H9 (cell line): ENCODE results near the gene ALLC. TPM values are rescaled to one million over a fixed set of nuclear protein-coding genes. Genes with fewer than 3 reads are reported as not detected.

Experiments used
- DNase-seq: peaks from one replicate; pipeline ENCODE4 v3.0.0-alpha.2; 2017
- H2AFZ ChIP-seq: one replicate; pipeline ENCODE4 v1.6.1; 2013; ENCODE audit warnings: mild to moderate bottlenecking, low read length, control low read depth, moderate library complexity
- H2AK5ac ChIP-seq: 2 replicates; pipeline ENCODE4 v1.6.1; 2013; ENCODE audit warnings: low read length, control low read depth, mixed read lengths; ENCODE audit not compliant: insufficient read length
- H2BK120ac ChIP-seq: one replicate; pipeline ENCODE4 v1.6.1; 2013; ENCODE audit warnings: low read depth, mild to moderate bottlenecking, low read length, control low read depth, inconsistent platforms; ENCODE audit not compliant: poor library complexity, severe bottlenecking
- H2BK12ac ChIP-seq: 2 replicates; pipeline ENCODE4 v1.6.1; 2013; ENCODE audit warnings: low read length, control low read depth, mixed read lengths, low read depth; ENCODE audit not compliant: insufficient read length
- H2BK15ac ChIP-seq: 2 replicates; pipeline ENCODE4 v1.6.1; 2013; ENCODE audit warnings: low read depth, low read length, control low read depth
- H2BK20ac ChIP-seq: one replicate; pipeline ENCODE4 v1.6.1; 2013; ENCODE audit warnings: low read depth, mild to moderate bottlenecking, low read length, control low read depth, inconsistent platforms; ENCODE audit not compliant: poor library complexity, severe bottlenecking
- H2BK5ac ChIP-seq: 2 replicates; pipeline ENCODE4 v1.6.1; 2013; ENCODE audit warnings: low read length, control low read depth, mixed read lengths; ENCODE audit not compliant: insufficient read length
- H3K14ac ChIP-seq: 2 replicates; pipeline ENCODE4 v1.6.1; 2013; ENCODE audit warnings: low read length, control low read depth; ENCODE audit not compliant: insufficient read depth
- H3K18ac ChIP-seq: 2 replicates; pipeline ENCODE4 v1.6.1; 2013; ENCODE audit warnings: low read depth, mild to moderate bottlenecking, mixed read lengths, low read length, control low read depth; ENCODE audit not compliant: insufficient read length
- H3K23ac ChIP-seq: 2 replicates; pipeline ENCODE4 v1.6.1; 2013; ENCODE audit warnings: low read length, control low read depth, mixed read lengths, low read depth; ENCODE audit not compliant: insufficient read length
- H3K23me2 ChIP-seq: 2 replicates; pipeline ENCODE4 v1.6.1; 2013; ENCODE audit warnings: low read depth, mild to moderate bottlenecking, mixed read lengths, low read length, control low read depth; ENCODE audit not compliant: insufficient read length, poor library complexity, severe bottlenecking
- H3K27ac ChIP-seq: 2 replicates; pipeline ENCODE4 v1.5.1; 2013; ENCODE audit warnings: low read length, control low read depth, mixed read lengths, low read depth; ENCODE audit not compliant: insufficient read length
- H3K27me3 ChIP-seq: 2 replicates; pipeline ENCODE4 v1.6.1; 2013; ENCODE audit warnings: low read length, control low read depth, inconsistent platforms; ENCODE audit not compliant: insufficient read depth
- H3K4ac ChIP-seq: 2 replicates; pipeline ENCODE4 v1.6.1; 2013; ENCODE audit warnings: low read depth, mild to moderate bottlenecking, control low read depth, inconsistent platforms, low read length, moderate library complexity
- H3K4me1 ChIP-seq: 2 replicates; pipeline ENCODE4 v1.6.1; 2013; ENCODE audit warnings: low read length, control low read depth, inconsistent platforms; ENCODE audit not compliant: insufficient read depth
- H3K4me2 ChIP-seq: 2 replicates; pipeline ENCODE4 v1.6.1; 2013; ENCODE audit warnings: low read length, control low read depth, mixed read lengths; ENCODE audit not compliant: insufficient read length, insufficient read depth
- H3K56ac ChIP-seq: 2 replicates; pipeline ENCODE4 v1.6.1; 2013; ENCODE audit warnings: low read depth, mild to moderate bottlenecking, mixed read lengths, low read length, control low read depth; ENCODE audit not compliant: insufficient read length
- H3K79me1 ChIP-seq: 2 replicates; pipeline ENCODE4 v1.6.1; 2013; ENCODE audit warnings: low read depth, mild to moderate bottlenecking, moderate library complexity, low read length, control low read depth, inconsistent platforms; ENCODE audit not compliant: insufficient read depth, poor library complexity, severe bottlenecking
- H3K79me2 ChIP-seq: 2 replicates; pipeline ENCODE4 v1.6.1; 2013; ENCODE audit warnings: low read length, control low read depth, inconsistent platforms; ENCODE audit not compliant: insufficient read depth
- H3K9ac ChIP-seq: 2 replicates; pipeline ENCODE4 v1.6.1; 2013; ENCODE audit warnings: low read length, control low read depth, mixed read lengths; ENCODE audit not compliant: insufficient read length; ENCODE audit errors: extremely low read depth
- H3K9me3 ChIP-seq: one replicate; pipeline ENCODE4 v1.6.1; 2013; ENCODE audit warnings: low read depth, low read length, inconsistent platforms; ENCODE audit not compliant: control insufficient read depth
- H3T11ph ChIP-seq: one replicate; pipeline ENCODE4 v1.6.1; 2013; ENCODE audit warnings: mild to moderate bottlenecking, low read length, control low read depth, inconsistent platforms
- H4K20me1 ChIP-seq: one replicate; pipeline ENCODE4 v1.6.1; 2013; ENCODE audit not compliant: control insufficient read depth, insufficient read length, insufficient read depth
- H4K5ac ChIP-seq: 2 replicates; pipeline ENCODE4 v1.6.1; 2013; ENCODE audit warnings: low read depth, mild to moderate bottlenecking, mixed read lengths, low read length, control low read depth; ENCODE audit not compliant: insufficient read length
- H4K8ac ChIP-seq: replicated peaks from 2 replicates; pipeline ENCODE4 v1.6.1; 2013; ENCODE audit warnings: low read length, control low read depth, mixed read lengths, low read depth; ENCODE audit not compliant: insufficient read length
- H4K91ac ChIP-seq: 2 replicates; pipeline ENCODE4 v1.6.1; 2013; ENCODE audit warnings: low read depth, mild to moderate bottlenecking, moderate library complexity, mixed read lengths, low read length, control low read depth; ENCODE audit not compliant: insufficient read length
- H3K27ac Mint-ChIP-seq, 3 experiments: 2 replicates in 2 of 3; 3 replicates in 1 of 3; pipeline ENCODE4 v1.8.0; 2020 to 2021; ENCODE audit warnings: mixed read lengths in 3 of 3, mild to moderate bottlenecking in 1 of 3, moderate library complexity in 1 of 3
- H3K27me3 Mint-ChIP-seq: 2 replicates; pipeline ENCODE4 v1.8.0; 2021; ENCODE audit warnings: low read depth, mild to moderate bottlenecking, moderate library complexity, mixed read lengths
- H3K36me3 Mint-ChIP-seq, 3 experiments: 2 replicates in 2 of 3; 3 replicates in 1 of 3; pipeline ENCODE4 v1.8.0; 2020 to 2021; ENCODE audit warnings: low read depth in 3 of 3, mixed read lengths in 3 of 3; ENCODE audit not compliant: insufficient read depth in 1 of 3
- H3K4me1 Mint-ChIP-seq, 2 experiments: 2 replicates each; pipeline ENCODE4 v1.8.0; 2020; ENCODE audit warnings: mixed read lengths in 2 of 2
- H3K4me3 Mint-ChIP-seq, 2 experiments: 2 replicates in 1 of 2; 3 replicates in 1 of 2; pipeline ENCODE4 v1.8.0; 2020 to 2021; ENCODE audit warnings: mild to moderate bottlenecking in 2 of 2, mixed read lengths in 2 of 2, moderate library complexity in 1 of 2
- H3K9me3 Mint-ChIP-seq, 2 experiments: 2 replicates in 1 of 2; 3 replicates in 1 of 2; pipeline ENCODE4 v1.8.0; 2020; ENCODE audit warnings: mild to moderate bottlenecking in 2 of 2, mixed read lengths in 2 of 2, moderate library complexity in 1 of 2
- WGBS: extraction: QIAGEN DNeasy Blood & Tissue Kit; methylation state at CpG from one replicate; pipeline ENCODE4 v1.1.7; 2013; ENCODE audit warnings: missing lambda C conversion rate, low lambda C conversion rate, mixed read lengths; ENCODE audit not compliant: insufficient read length; ENCODE audit errors: extremely low coverage; 5-methylcytosine and 5-hydroxymethylcytosine counted together
- total RNA-seq: library from RNA; stranded (reverse); gene quantifications from 2 replicates; pipeline ENCODE4 v1.2.1, GENCODE V29; 2021
- TF ChIP-seq, protein P1 (sequence below): fragments of 200-600 bp; sonication (generic); conservative IDR thresholded peaks from 3 replicates; pipeline ENCODE4 v1.8.0; 2021; ENCODE audit warnings: antibody characterized with exemption, mild to moderate bottlenecking

ALLC gene
- total RNA-seq, 1 experiment from 2014 or later, result not detected

DNA sequence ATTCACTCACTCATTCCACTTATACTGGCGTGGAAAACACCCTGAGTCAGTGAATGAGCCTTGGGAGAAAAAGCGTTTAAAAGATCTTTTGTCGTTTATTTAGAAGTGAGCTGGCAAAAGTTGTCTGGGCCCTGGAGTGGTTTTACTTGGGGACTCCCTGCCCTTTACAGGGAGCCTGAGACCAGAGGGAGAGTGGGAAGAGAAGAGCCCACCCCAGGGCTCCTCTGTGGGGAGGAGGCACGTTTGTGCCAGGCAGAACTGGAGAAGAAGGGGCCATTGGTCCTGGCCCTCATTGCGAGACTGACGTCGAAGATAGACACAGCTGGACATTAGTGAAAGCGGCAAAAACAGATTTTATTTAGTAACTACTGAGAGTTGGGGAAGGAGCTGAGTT, 71.1 kb downstream of the ALLC start:
- Histone ChIP-seq H3K14ac (no peak overlapping the region), H2BK12ac (no peak overlapping the region), H3K9me3 (no peaks in the 10 kb centered on the region), H3K23ac (no peak overlapping the region), H2AFZ (no peak overlapping the region), H3K79me2 (no peaks in the 10 kb centered on the region), H3K18ac (no peak overlapping the region), H4K5ac (no peak overlapping the region), H2AK5ac (no peak overlapping the region), H3K27me3 (no peaks in the 10 kb centered on the region), H3K4ac (no peak overlapping the region), H3T11ph (no peak overlapping the region), H2BK5ac (no peak overlapping the region), H4K20me1 (no peaks in the 10 kb centered on the region), H3K4me1 (no peaks in the 10 kb centered on the region; the same call in 1 of the 2 replicates), H3K4me2 (no peak overlapping the region), H3K79me1 (no peaks in the 10 kb centered on the region), H4K8ac (no peak overlapping the region), H2BK15ac (no peak overlapping the region), H2BK120ac (no peak overlapping the region), H3K27ac (no peak overlapping the region), H3K23me2 (no peaks in the 10 kb centered on the region), H3K9ac (no peak overlapping the region), H4K91ac (no peak overlapping the region), H2BK20ac (no peak overlapping the region), H3K56ac (no peak overlapping the region)
- TF ChIP-seq, protein P1, sequence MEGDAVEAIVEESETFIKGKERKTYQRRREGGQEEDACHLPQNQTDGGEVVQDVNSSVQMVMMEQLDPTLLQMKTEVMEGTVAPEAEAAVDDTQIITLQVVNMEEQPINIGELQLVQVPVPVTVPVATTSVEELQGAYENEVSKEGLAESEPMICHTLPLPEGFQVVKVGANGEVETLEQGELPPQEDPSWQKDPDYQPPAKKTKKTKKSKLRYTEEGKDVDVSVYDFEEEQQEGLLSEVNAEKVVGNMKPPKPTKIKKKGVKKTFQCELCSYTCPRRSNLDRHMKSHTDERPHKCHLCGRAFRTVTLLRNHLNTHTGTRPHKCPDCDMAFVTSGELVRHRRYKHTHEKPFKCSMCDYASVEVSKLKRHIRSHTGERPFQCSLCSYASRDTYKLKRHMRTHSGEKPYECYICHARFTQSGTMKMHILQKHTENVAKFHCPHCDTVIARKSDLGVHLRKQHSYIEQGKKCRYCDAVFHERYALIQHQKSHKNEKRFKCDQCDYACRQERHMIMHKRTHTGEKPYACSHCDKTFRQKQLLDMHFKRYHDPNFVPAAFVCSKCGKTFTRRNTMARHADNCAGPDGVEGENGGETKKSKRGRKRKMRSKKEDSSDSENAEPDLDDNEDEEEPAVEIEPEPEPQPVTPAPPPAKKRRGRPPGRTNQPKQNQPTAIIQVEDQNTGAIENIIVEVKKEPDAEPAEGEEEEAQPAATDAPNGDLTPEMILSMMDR, result no peak
- no peaks in the 10 kb centered on the region for H3K36me3 Mint-ChIP-seq
- H3K27ac Mint-ChIP-seq, result no peak overlapping the region
- H3K4me1 Mint-ChIP-seq, result peaks cover 15 to 18% of the 10 kb centered on the region in 2 experiments
- peaks cover 40% of the 10 kb centered on the region for H3K27me3 Mint-ChIP-seq
- DNase-seq, result no peak
- H3K9me3 Mint-ChIP-seq, result peaks cover 0 to 5% of the 10 kb centered on the region in 2 experiments; a peak in 2 of 5 replicates
- no CpG with 5 or more reads among the region's 8 CpGs for WGBS
- no peak overlapping the region for H3K4me3 Mint-ChIP-seq
